Testis (tissue), 2 donors: Measurements from ENCODE around the gene ANKS1B.

Experiments
- POLR2A ChIP-seq: fragments of 450-650 bp; IDR thresholded peaks from one replicate; pipeline ENCODE4 v1.6.1; 2017; ENCODE audit warnings: antibody characterized with exemption, mild to moderate bottlenecking, moderate library complexity
- TF ChIP-seq, protein P1 (sequence below), 3 experiments: fragments of 450-650 bp in 2 of 3; fragments of 200-600 bp in 1 of 3; sonication (generic) in 1 of 3; IDR thresholded peaks; one replicate each; pipeline ENCODE4 v1.5.1; 2016 to 2019; ENCODE audit warnings: antibody characterized with exemption in 3 of 3, mild to moderate bottlenecking in 2 of 3, moderate library complexity in 1 of 3

DNA sequence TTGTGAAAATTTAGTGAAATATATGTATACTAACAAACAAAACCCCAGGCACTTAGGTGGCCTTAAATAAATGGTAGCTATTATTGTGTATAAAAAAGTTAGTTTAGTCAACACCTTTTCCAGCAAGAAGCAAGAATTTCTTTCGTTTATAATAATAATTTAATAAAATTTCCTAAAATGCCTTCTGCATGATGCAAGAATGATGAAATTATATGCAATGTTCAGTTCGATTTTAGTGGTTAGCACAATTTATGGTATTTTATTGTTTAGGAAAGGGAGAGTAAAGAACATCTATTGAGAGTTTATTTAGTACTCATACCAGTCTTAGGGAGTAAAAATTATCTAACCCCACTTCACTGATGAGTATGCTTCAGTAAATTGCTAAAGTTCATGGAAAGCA is 1048.9 kb downstream of the ANKS1B start:
- no peak for TF ChIP-seq POLR2A
- TF ChIP-seq, protein P1, sequence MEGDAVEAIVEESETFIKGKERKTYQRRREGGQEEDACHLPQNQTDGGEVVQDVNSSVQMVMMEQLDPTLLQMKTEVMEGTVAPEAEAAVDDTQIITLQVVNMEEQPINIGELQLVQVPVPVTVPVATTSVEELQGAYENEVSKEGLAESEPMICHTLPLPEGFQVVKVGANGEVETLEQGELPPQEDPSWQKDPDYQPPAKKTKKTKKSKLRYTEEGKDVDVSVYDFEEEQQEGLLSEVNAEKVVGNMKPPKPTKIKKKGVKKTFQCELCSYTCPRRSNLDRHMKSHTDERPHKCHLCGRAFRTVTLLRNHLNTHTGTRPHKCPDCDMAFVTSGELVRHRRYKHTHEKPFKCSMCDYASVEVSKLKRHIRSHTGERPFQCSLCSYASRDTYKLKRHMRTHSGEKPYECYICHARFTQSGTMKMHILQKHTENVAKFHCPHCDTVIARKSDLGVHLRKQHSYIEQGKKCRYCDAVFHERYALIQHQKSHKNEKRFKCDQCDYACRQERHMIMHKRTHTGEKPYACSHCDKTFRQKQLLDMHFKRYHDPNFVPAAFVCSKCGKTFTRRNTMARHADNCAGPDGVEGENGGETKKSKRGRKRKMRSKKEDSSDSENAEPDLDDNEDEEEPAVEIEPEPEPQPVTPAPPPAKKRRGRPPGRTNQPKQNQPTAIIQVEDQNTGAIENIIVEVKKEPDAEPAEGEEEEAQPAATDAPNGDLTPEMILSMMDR (IDR thresholded peaks at IDR 0.05), result no peak
